Endothelial cell (in vitro differentiated cells): Measurements from ENCODE around the gene ACY1. TPM values are rescaled to one million over a fixed set of nuclear protein-coding genes. Genes with fewer than 3 reads are reported as not detected.
A peak's percentile ranks its signal among the peaks of the same experiment; 100 is the strongest.

Experiments
- DNase-seq: peaks from one replicate; pipeline ENCODE4 v3.0.0; 2021; ENCODE audit warnings: low spot score
- H3K27ac Mint-ChIP-seq: one replicate; pipeline ENCODE4 v1.8.0; 2021; ENCODE audit warnings: mixed read lengths, inconsistent platforms; ENCODE audit not compliant: unreplicated experiment
- H3K27me3 Mint-ChIP-seq: one replicate; pipeline ENCODE4 v1.8.0; 2021; ENCODE audit warnings: mild to moderate bottlenecking, moderate library complexity, mixed read lengths, inconsistent platforms; ENCODE audit not compliant: unreplicated experiment
- H3K36me3 Mint-ChIP-seq: one replicate; pipeline ENCODE4 v1.8.0; 2021; ENCODE audit warnings: mild to moderate bottlenecking, low read depth, mixed read lengths, inconsistent platforms; ENCODE audit not compliant: unreplicated experiment
- H3K4me1 Mint-ChIP-seq: one replicate; pipeline ENCODE4 v1.8.0; 2021; ENCODE audit warnings: mild to moderate bottlenecking, mixed read lengths, inconsistent platforms; ENCODE audit not compliant: unreplicated experiment
- H3K4me3 Mint-ChIP-seq: one replicate; pipeline ENCODE4 v1.8.0; 2021; ENCODE audit warnings: mild to moderate bottlenecking, mixed read lengths, inconsistent platforms; ENCODE audit not compliant: unreplicated experiment
- H3K9me3 Mint-ChIP-seq: one replicate; pipeline ENCODE4 v1.8.0; 2021; ENCODE audit warnings: mixed read lengths, inconsistent platforms; ENCODE audit not compliant: unreplicated experiment
- total RNA-seq: library from RNA; stranded (reverse); fragmentation: NEBNext Ultra II Directional; extraction: Animal tissue kit (Norgen Biotek cat#: 25700); gene quantifications from one replicate; pipeline ENCODE4 v1.2.1, GENCODE V29; 2021; ENCODE audit not compliant: unreplicated experiment
- TF ChIP-seq, protein P1 (sequence below): fragments of 200-600 bp; sonication (generic); IDR thresholded peaks from one replicate; pipeline ENCODE4 v1.5.0; 2021; ENCODE audit warnings: antibody characterized with exemption; ENCODE audit not compliant: unreplicated experiment

The ACY1 gene
- total RNA-seq, 1 donor from 2014 or later = 19.8 TPM

DNA sequence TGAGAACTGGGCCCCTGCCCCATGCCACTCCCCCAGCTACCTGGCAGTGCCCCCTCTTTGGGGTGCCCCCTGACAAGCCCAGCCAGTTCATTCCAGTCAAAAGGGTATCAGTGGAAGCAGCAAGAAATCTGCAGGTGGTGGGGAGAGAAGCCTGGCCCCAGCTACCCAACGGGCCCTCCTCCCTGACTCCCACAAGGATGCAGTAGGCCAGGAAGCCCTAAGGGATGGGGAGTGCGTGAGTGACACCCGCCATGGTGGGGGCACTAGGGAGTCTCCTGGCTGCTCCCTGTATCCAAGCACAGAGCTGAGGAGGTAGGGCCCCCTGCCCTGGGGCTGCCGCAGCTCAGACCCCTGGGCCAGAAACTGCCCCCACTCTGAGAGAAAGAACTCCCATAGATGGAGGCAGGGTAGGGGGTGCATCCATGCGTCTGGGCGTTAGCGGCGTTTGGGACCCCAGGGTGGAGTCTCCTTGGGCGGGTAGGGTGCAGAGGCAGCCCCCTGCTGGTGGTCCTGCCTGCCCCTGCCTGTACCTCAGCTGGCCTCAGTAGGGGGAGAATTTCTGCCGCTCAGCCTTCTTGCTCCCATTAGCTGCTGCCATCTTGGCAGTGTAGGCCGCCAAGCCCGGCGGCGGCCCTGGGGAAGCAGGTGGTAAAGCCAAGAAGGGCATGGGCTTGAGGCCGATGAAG lies 25.7 kb upstream of the ACY1 start:
- no peak overlapping the region for H3K4me3 Mint-ChIP-seq
- no peaks in the 10 kb centered on the region for H3K9me3 Mint-ChIP-seq
- no peaks in the 10 kb centered on the region for H3K4me1 Mint-ChIP-seq
- TF ChIP-seq, protein P1, sequence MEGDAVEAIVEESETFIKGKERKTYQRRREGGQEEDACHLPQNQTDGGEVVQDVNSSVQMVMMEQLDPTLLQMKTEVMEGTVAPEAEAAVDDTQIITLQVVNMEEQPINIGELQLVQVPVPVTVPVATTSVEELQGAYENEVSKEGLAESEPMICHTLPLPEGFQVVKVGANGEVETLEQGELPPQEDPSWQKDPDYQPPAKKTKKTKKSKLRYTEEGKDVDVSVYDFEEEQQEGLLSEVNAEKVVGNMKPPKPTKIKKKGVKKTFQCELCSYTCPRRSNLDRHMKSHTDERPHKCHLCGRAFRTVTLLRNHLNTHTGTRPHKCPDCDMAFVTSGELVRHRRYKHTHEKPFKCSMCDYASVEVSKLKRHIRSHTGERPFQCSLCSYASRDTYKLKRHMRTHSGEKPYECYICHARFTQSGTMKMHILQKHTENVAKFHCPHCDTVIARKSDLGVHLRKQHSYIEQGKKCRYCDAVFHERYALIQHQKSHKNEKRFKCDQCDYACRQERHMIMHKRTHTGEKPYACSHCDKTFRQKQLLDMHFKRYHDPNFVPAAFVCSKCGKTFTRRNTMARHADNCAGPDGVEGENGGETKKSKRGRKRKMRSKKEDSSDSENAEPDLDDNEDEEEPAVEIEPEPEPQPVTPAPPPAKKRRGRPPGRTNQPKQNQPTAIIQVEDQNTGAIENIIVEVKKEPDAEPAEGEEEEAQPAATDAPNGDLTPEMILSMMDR = no peak
- no peak for DNase-seq
- H3K27me3 Mint-ChIP-seq = peaks cover 19% of the 10 kb centered on the region
- no peak overlapping the region for H3K27ac Mint-ChIP-seq
- peaks cover 4% of the 10 kb centered on the region for H3K36me3 Mint-ChIP-seq

DNA sequence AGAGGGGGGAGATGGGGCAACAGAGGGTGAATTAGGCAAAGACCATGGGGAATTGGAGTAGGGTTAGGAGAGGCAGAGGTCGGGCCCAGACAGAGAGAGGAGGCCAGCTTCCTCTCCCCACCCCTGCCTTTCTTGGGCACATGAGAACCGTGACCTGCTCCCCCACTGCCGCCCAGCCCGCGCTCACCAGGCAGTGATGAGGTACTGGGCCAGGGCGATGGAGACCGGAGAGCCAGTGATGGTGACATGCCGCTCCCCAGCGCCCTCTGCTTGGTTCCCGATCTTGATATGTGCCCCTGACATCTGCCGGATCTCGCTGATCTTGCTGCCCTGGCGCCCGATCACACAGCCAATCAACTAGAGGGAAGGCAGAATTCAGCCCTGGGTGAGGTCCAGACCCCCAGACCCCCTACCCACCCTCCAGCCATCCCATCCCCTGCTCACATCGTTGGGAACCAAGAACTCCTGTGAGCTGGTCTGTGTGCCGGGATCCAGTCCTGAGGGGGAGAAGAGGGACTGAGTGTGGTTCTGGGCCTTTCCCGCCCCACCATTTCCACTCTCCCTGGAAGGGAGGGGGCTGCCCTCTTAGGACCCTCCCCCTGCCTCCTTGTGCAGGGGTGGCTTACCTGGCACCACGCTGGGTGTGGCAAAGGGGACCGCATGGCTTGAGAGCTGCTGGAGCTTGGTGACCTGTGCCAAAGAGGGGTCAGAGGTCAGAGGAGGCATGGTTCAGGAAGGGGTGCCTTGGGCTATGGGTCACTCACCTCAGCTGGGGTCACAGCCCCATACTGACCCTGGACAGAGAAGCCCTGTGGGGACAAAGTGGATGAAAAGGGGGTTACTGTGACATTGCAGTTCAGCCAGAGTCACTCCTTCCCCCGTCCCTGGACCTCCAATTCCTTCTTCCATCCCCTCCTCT lies 24.5 kb upstream of the ACY1 start:
- DNase-seq = no peak
- Mint-ChIP-seq H3K36me3 (peaks cover 4% of the 10 kb centered on the region), H3K4me3 (peak overlapping the region; percentile 66), H3K27ac (no peak overlapping the region), H3K4me1 (no peaks in the 10 kb centered on the region), H3K27me3 (peaks cover 16% of the 10 kb centered on the region), H3K9me3 (no peaks in the 10 kb centered on the region)
- TF ChIP-seq, protein P1 = no peak

DNA sequence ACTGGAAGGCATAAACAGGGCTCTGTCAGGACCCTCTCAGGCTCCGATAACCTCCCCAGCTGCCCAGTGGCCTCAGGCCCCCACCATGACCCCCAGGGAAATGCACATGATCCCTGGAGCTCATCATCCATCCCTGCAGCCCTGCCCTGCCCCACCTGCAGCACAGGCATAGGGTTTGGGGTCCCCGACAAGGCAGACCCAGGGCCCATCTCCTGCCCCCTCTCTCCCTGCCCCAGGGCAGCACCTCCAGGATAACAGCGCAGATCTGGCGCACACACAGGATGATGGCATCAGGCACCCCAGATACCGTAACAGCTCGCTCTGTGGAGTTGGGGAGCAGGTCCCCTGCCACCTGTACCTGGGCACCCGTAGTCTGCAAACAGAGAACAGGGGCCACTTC lies 23.7 kb upstream of the ACY1 start:
- Mint-ChIP-seq H3K27ac (no peak overlapping the region), H3K27me3 (peaks cover 11% of the 10 kb centered on the region), H3K4me1 (no peaks in the 10 kb centered on the region), H3K36me3 (peaks cover 4% of the 10 kb centered on the region), H3K9me3 (no peaks in the 10 kb centered on the region), H3K4me3 (no peak overlapping the region)
- no peak for DNase-seq
- TF ChIP-seq, protein P1 = no peak

DNA sequence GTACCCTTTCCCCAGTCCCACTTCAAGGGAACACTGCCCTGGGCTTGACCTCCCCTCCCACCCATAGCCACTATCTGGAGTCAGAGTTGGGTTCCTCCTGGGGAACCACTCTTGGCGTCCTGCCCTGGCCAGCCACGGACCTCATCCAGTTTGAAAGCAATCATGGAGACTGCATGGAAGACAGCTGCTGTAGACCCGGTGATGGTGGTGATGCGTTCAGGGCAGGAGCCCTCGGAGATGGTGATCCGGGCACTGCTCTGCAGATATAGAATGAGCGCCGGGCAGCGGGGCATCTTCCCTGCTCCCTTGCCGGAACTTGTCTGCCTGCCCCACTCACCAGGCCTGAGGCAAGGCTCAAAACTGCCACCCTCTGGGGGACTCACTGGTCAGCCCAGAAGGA lies 22.9 kb upstream of the ACY1 start:
- H3K4me3 Mint-ChIP-seq = no peak overlapping the region
- H3K4me1 Mint-ChIP-seq = peaks cover 5% of the 10 kb centered on the region
- no peaks in the 10 kb centered on the region for H3K9me3 Mint-ChIP-seq
- no peak for DNase-seq
- TF ChIP-seq, protein P1 = no peak
- H3K27ac Mint-ChIP-seq = no peak overlapping the region
- peaks cover 4% of the 10 kb centered on the region for H3K36me3 Mint-ChIP-seq
- peaks cover 12% of the 10 kb centered on the region for H3K27me3 Mint-ChIP-seq

DNA sequence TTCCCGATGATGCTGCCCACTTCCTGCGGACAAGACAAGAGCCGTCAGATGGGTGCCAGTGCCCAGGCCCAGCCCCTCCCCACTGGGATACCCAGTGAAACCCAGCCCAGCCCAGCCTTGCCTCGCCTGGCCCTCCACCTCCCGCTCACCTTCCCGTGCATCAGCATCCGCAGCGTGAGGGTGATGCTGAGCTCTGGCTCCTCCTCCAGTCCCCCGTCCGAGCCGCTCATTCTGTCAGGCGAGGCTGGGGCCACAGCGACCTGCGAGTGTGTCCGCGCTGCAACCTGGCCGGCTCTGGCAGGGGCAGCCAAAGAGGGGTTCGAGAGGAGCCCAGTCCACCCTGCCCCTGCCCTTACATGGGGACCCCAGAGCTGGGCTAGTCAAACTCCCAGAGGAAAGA lies 22.3 kb upstream of the ACY1 start:
- DNase-seq = no peak
- TF ChIP-seq, protein P1 = no peak
- H3K27me3 Mint-ChIP-seq = peaks cover 17% of the 10 kb centered on the region
- no peak overlapping the region for H3K27ac Mint-ChIP-seq
- H3K36me3 Mint-ChIP-seq = peaks cover 4% of the 10 kb centered on the region
- H3K4me3 Mint-ChIP-seq = no peak overlapping the region
- no peaks in the 10 kb centered on the region for H3K9me3 Mint-ChIP-seq
- peaks cover 9% of the 10 kb centered on the region for H3K4me1 Mint-ChIP-seq
